Measurements from ENCODE around the gene PRR12. TPM values are rescaled to one million over a fixed set of nuclear protein-coding genes. Genes with fewer than 3 reads are reported as not detected.

The PRR12 gene
- total and polyA plus RNA-seq, 9 donors, result 2.8 to 44.1 (median 30.1) TPM

DNA sequence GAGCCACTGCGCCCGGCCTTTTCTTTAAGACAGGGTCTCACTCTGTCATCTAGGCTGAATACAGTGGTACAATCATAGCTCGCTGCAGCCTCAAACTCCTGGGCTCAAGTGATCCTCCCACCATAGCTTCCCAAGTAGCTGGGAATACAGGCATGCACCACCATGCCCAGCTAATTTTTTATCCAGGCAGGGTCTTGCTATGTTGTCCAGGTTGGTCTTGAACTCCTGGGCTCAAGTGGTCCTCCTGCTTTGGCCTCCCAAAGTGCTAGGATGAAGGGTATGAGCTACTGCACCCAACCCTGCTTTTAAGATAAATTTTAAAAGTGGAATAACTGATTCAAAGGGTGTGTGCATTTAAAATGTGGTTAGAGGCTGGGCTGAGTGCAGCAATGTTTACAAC, 24.7 kb upstream of the PRR12 start:
- 97 to 100% (median 98%) methylated on average over 3 of the region's 3 CpGs for WGBS, 3 donors
- no peak for DNase-seq
- Histone ChIP-seq H3K27me3 (no peaks in the 10 kb centered on the region), H3K4me1 (ENCODE audit: insufficient read depth) (peaks cover 9% of the 10 kb centered on the region), H3K4me3 (no peak overlapping the region), H3K27ac (no peak overlapping the region), H3K36me3 (no peaks in the 10 kb centered on the region), H3K9me3 (no peaks in the 10 kb centered on the region)
- TF ChIP-seq EP300 (IDR thresholded peaks at IDR 0.05) (no peak), POLR2A (IDR thresholded peaks at IDR 0.05) (no peak)
- TF ChIP-seq, protein P1, sequence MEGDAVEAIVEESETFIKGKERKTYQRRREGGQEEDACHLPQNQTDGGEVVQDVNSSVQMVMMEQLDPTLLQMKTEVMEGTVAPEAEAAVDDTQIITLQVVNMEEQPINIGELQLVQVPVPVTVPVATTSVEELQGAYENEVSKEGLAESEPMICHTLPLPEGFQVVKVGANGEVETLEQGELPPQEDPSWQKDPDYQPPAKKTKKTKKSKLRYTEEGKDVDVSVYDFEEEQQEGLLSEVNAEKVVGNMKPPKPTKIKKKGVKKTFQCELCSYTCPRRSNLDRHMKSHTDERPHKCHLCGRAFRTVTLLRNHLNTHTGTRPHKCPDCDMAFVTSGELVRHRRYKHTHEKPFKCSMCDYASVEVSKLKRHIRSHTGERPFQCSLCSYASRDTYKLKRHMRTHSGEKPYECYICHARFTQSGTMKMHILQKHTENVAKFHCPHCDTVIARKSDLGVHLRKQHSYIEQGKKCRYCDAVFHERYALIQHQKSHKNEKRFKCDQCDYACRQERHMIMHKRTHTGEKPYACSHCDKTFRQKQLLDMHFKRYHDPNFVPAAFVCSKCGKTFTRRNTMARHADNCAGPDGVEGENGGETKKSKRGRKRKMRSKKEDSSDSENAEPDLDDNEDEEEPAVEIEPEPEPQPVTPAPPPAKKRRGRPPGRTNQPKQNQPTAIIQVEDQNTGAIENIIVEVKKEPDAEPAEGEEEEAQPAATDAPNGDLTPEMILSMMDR (IDR thresholded peaks at IDR 0.05), result no peak
- intact Hi-C loops (cut with DNase I), result no loop called here

DNA sequence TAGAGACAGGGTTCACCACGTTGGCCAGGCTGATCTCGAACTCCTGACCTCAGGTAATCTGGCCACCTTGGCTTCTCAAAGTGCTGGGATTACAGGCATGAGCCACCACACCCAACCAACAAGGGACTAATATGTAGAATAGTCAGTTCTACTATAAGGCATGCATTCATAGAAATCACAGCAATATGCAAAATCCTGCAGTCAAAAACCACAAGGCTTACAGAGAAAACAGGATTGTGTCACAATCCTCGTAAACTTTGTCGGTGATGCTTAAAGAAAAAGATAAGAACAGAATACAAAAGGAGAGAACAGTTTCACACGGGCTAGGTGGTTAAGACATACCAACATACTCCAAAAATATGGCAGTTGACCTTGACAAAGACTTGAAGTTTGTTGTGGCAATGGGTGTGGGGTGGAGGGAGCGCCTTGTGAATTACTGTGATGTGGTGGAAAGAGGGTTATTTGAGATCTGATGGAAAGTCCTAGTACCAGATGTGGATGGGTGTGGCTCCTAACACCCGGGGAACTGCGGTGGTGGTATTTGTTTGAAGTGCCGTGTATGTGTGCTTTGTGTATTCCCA, 23.0 kb upstream of the PRR12 start:
- no peak for DNase-seq
- no peak overlapping the region for H3K4me3 ChIP-seq
- H3K27me3 ChIP-seq, result no peaks in the 10 kb centered on the region
- no peaks in the 10 kb centered on the region for H3K36me3 ChIP-seq
- TF ChIP-seq POLR2A (IDR thresholded peaks at IDR 0.05), result no peak
- intact Hi-C loops (cut with DNase I), result no loop called here
- no peak overlapping the region for H3K27ac ChIP-seq
- H3K4me1 ChIP-seq (ENCODE audit: insufficient read depth), result peaks cover 11% of the 10 kb centered on the region
- no peaks in the 10 kb centered on the region for H3K9me3 ChIP-seq
- 36 to 53% (median 45%) methylated on average over 9 of the region's 9 CpGs for WGBS, 3 donors

DNA sequence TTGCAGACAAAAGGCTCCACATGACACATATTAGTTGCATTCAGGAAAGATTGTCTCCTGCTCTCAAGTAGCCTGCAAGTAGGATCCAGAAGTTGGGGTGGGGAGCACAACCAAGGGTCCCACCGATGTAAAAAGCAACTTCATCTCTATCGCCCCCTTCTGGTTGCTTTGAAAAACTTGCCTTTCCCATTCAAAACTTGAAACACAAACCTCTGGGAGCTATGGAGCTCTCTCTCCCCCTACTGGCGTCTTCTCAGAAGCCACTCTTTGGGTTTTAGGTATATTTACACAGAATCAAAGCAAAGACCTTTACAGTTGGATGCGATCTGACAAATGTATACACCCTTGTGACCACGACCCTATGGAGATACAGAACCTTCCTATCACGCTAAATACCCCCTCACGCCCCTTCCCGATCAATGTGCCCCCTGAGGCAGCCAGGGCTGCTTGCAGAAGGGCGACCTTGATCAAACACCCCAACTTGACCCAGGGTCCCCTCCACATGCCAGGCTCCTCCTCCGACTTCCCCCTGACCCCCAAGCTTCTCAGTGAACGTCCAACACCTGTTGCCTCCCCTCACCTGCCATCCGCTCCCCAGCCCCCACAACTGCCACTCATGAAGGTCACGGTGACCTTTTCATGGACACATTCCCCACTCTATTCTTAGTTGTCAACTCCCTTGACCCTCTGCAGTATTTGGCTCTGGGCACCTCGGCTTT, 20.7 kb upstream of the PRR12 start:
- H3K9me3 ChIP-seq, result no peaks in the 10 kb centered on the region
- 2 to 9% (median 5%) methylated on average over 14 of the region's 14 CpGs for WGBS, 3 donors
- H3K27me3 ChIP-seq, result no peaks in the 10 kb centered on the region
- H3K4me3 ChIP-seq, result no peak overlapping the region
- DNase-seq, result peak; percentile 51 to 72 (median 62)
- no peaks in the 10 kb centered on the region for H3K36me3 ChIP-seq
- TF ChIP-seq POLR2A (IDR thresholded peaks at IDR 0.05), result no peak
- TF ChIP-seq, protein P1 (IDR thresholded peaks at IDR 0.05), result peak; percentile 90 to 94 (median 93)
- TF ChIP-seq EP300 (IDR thresholded peaks at IDR 0.05), result no peak
- H3K4me1 ChIP-seq (ENCODE audit: insufficient read depth), result peaks cover 9% of the 10 kb centered on the region
- intact Hi-C loops (cut with DNase I), result loop anchor here in 1 of 4 donors (5.0 kb wide), 1 partner anchor 102 kb away; no protein-coding TSS in a partner anchor
- peak overlapping the region in 1 of 2 donors; percentile 19 for H3K27ac ChIP-seq

DNA sequence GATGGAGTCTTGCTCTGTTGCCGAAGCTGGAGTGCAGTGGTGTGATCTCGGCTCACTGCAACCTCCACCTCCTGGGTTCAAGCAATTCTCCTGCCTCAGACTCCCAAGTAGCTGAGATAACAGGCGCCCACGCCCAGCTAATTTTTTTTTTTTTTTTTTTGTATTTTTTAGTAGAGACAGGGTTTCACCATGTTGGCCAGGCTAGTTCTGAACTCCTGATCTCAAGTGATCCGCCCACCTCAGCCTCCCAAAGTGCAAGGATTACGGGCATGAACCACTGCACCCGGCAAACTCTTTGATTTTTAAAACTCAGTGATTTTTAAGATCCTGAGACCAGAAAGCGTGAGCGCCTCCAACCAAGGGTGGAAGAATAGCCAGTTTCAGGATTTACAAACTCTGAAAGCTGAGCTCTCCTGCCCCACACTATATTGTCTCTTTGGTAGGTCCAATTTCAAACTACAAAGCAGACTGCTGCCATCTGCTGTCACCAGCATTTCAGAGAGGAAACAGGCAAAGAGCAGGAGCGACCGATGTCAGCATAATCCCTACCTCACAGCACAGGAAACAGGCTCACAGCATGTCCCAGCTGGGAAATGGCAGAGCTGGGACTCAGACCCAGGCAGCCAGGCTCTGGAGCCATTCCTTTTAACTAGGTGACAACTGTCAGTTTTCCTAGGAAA, 19.8 kb upstream of the PRR12 start:
- no peaks in the 10 kb centered on the region for H3K36me3 ChIP-seq
- H3K9me3 ChIP-seq, result no peaks in the 10 kb centered on the region
- H3K4me1 ChIP-seq (ENCODE audit: insufficient read depth), result peaks cover 9% of the 10 kb centered on the region
- no peaks in the 10 kb centered on the region for H3K27me3 ChIP-seq
- intact Hi-C loops (cut with DNase I), result loop anchor here in 1 of 4 donors (5.0 kb wide), 1 partner anchor 101 kb away; no protein-coding TSS in a partner anchor
- H3K27ac ChIP-seq, result peak overlapping the region in 1 of 2 donors; percentile 19
- H3K4me3 ChIP-seq, result no peak overlapping the region
- WGBS, 3 donors, result 29 to 36% (median 30%) methylated on average over 11 of the region's 11 CpGs
- no peak for TF ChIP-seq EP300 (IDR thresholded peaks at IDR 0.05)
- TF ChIP-seq, protein P1 (IDR thresholded peaks at IDR 0.05), result no peak
- TF ChIP-seq POLR2A (IDR thresholded peaks at IDR 0.05), result no peak
- DNase-seq, result peak in 1 of 5 donors; percentile 12
